ENCODE results near the gene TNRC6B.

GRCh38 chr22:40276996-40277823, 99.5 kb downstream of the TNRC6B start:
- TF ChIP-seq EZH2 (IDR thresholded peaks at IDR 0.05; ENCODE audit: insufficient read depth, low read length) (no peak), CTCF (IDR thresholded peaks at IDR 0.05; ENCODE audit: insufficient read depth, low read depth, low read length) (no peak)

Data from astrocyte (in vitro differentiated cells and primary cell).